ENCODE data around the gene PET100.
A peak's percentile ranks its signal among the peaks of the same experiment; 100 is the strongest.

The PET100 gene

GRCh38 chr19:7625763-7626372 lies 3.7 kb upstream of the PET100 start:
- no peak for TF ChIP-seq CTCF (IDR thresholded peaks at IDR 0.05; ENCODE audit: insufficient read depth, low read depth, low read length, missing control alignments)
- DNase-seq (ENCODE audit: low read depth) = no peak
- no peak overlapping the region for H3K4me3 ChIP-seq (ENCODE audit: low read length)

- no peak for TF ChIP-seq CTCF (IDR thresholded peaks at IDR 0.05; ENCODE audit: insufficient read depth, low read depth, low read length, missing control alignments)
- no peak overlapping the region for H3K4me3 ChIP-seq (ENCODE audit: low read length)
- no peak for DNase-seq (ENCODE audit: low read depth)
These were observed 2.4 kb upstream of the PET100 start for GRCh38 chr19:7627166-7627565.

DNA sequence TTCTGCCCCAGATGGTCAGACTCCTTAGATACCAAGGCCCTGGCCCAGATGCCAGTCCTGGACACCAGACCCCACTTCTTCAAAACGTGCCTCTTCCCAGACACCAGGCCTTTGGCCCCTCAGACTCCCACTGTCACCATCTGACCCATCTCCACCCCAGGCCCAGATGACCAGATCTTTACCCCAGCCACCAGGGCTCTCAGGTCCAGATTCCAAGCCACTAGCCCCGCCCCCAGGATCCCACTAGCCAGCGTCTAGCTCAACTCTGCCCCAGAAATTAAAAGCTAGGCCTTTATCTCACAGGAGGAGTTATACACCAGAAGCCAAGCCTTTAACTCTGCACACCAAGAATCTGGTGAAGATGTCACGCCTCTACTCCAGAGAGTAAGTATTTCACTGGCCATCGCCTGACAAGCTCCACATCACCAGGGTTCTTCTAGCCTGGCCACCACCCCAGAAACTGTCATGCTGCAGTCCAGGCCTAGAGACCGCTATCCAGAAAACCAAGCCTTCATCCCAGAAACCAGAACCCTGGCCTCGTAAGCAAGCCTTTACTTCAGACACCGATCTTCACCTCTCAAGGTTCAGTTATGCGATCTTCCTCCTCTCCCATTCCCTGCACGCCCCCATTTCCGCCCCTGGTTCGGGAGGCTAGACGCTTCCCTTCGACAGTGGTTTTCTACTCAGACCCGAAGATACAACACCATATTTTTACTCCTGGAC lies 843 bp upstream of the PET100 start:
- H3K4me3 ChIP-seq (ENCODE audit: low read length) = peak overlapping the region; percentile 100
- no peak for DNase-seq (ENCODE audit: low read depth)
- no peak for TF ChIP-seq CTCF (IDR thresholded peaks at IDR 0.05; ENCODE audit: insufficient read depth, low read depth, low read length, missing control alignments)

DNA sequence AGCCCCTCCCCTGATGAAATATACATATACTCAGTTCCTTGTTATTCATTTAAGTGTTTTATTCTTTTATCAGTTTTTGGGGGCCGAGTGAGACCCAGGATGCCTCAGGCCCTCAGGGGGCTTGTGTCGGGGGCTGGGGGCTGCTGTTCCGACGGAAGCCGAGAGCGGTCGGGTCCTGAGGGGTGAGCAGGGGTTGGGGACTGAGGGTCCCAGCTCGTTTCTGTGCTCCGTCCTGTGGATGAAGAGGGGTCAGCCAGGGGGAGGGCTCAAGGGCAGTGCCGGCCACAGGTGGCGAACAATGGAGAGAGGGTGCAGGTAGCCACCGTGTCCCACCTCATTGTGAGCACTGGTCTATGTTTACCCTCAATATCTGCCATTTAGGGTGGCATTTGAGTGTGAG lies 2.0 kb downstream of the PET100 start:
- H3K4me3 ChIP-seq (ENCODE audit: low read length) = no peak overlapping the region
- DNase-seq (ENCODE audit: low read depth) = no peak
- TF ChIP-seq CTCF (IDR thresholded peaks at IDR 0.05; ENCODE audit: insufficient read depth, low read depth, low read length, missing control alignments) = no peak

GRCh38 chr19:7632340-7633203 lies 3.0 kb downstream of the PET100 start:
- H3K4me3 ChIP-seq (ENCODE audit: low read length) = no peak overlapping the region
- TF ChIP-seq CTCF (IDR thresholded peaks at IDR 0.05; ENCODE audit: insufficient read depth, low read depth, low read length, missing control alignments) = no peak
- DNase-seq (ENCODE audit: low read depth) = no peak

GRCh38 chr19:7633698-7634097 lies 4.1 kb downstream of the PET100 start, which contains the start of gene PCP2:
TSS of gene PCP2 (minus strand) at chr19:7633719. CDS start at chr19:7633457, 262 bp downstream.
- TF ChIP-seq CTCF (IDR thresholded peaks at IDR 0.05; ENCODE audit: insufficient read depth, low read depth, low read length, missing control alignments) = no peak
- no peak for DNase-seq (ENCODE audit: low read depth)

More at GRCh38 chr19:7633698-7634097, 4.1 kb downstream of the PET100 start, which contains the start of gene PCP2:
- no peak within 1 kb of the TSS for H3K4me3 ChIP-seq (ENCODE audit: low read length)
